ENCODE results near the gene ERMARD.

Gene ERMARD

DNA sequence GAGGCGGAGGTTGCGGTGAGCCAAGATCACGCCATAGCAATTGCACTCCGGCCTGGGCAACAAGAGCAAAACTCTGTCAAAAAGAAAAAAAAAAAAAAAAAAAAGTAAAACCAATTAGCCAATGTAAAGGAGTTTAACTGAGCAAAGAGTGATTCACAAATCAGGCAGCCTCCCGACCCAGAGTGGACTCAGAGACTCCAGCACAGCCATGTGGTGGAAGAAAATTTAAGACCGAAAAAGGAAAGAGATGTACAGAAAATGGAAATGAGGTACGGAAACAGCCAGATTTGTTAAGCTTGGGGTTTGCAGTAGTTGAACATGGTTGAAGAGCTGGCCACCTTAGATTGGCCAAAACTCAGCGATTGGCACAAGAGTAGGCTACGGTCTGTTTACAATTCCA, 51.4 kb downstream of the ERMARD start:
- no peak for DNase-seq (ENCODE audit: insufficient read length, low spot score)
- TF ChIP-seq, protein P1, sequence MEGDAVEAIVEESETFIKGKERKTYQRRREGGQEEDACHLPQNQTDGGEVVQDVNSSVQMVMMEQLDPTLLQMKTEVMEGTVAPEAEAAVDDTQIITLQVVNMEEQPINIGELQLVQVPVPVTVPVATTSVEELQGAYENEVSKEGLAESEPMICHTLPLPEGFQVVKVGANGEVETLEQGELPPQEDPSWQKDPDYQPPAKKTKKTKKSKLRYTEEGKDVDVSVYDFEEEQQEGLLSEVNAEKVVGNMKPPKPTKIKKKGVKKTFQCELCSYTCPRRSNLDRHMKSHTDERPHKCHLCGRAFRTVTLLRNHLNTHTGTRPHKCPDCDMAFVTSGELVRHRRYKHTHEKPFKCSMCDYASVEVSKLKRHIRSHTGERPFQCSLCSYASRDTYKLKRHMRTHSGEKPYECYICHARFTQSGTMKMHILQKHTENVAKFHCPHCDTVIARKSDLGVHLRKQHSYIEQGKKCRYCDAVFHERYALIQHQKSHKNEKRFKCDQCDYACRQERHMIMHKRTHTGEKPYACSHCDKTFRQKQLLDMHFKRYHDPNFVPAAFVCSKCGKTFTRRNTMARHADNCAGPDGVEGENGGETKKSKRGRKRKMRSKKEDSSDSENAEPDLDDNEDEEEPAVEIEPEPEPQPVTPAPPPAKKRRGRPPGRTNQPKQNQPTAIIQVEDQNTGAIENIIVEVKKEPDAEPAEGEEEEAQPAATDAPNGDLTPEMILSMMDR (IDR thresholded peaks at IDR 0.05; ENCODE audit: insufficient read depth, missing control alignments), result no peak
- FAIRE-seq, result no peak

DNA sequence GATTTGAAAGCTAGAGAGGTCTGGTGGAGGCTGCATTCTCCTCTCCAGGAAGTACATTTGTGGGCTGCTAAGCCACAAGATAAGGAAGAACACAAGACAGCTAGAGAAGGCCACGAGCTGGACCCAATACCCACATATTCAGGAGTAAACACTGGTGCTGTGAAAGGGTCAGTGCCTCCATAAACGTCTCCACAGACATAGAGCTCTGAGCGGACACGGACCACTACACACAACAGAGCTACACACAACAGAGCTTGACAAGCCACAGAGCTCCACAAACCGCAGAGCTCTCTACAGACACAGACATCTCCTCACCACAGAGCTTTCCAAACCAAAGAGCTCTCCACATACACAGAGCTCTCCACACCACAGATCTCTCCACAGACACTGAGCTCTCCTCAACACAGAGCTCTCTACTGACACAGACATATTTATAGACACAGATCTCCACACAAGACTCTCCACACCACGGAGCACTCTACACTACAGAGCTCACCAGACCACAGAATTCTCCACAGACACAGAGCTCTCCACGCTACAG, 51.9 kb downstream of the ERMARD start:
- TF ChIP-seq, protein P1 (IDR thresholded peaks at IDR 0.05; ENCODE audit: insufficient read depth, missing control alignments), result no peak
- FAIRE-seq (no peak), DNase-seq (ENCODE audit: insufficient read length, low spot score) (no peak)

GRCh38 chr6:169803816-169804340, 52.5 kb downstream of the ERMARD start:
- TF ChIP-seq, protein P1 (IDR thresholded peaks at IDR 0.05; ENCODE audit: insufficient read depth, missing control alignments), result no peak
- FAIRE-seq, result no peak
- DNase-seq (ENCODE audit: insufficient read length, low spot score), result no peak

GRCh38 chr6:169804427-169804826, 53.0 kb downstream of the ERMARD start:
- no peak for FAIRE-seq
- TF ChIP-seq, protein P1 (IDR thresholded peaks at IDR 0.05; ENCODE audit: insufficient read depth, missing control alignments), result no peak

DNA sequence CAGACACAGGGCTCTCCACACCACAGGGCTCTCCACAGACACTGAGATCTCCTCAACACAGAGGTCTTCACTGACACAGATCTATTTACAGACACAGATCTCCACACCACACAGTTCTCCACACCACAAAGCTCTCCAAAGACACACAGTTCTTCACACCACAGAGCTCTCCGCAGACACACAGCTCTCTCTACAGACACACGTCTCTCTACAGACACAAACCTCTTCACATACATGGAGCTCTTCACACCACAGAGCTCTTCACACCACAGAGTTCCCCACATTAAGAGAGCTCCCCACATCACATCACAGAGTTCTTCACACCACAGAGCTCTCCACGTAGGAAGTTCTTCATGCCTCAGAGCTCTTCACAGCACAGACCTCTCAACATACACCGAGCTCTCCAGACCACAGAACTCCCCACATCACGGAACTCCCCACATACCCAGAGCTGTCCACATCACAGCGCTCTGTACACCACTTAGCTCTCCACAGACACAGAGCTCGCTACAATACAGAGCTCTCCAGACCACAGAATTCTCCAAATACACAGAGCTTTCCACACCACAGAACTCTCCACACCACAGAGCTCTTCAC, 53.9 kb downstream of the ERMARD start:
- TF ChIP-seq, protein P1 (IDR thresholded peaks at IDR 0.05; ENCODE audit: insufficient read depth, missing control alignments), result no peak
- FAIRE-seq, result no peak
- no peak for DNase-seq (ENCODE audit: insufficient read length, low spot score)

More at GRCh38 chr6:169804427-169804826, 53.0 kb downstream of the ERMARD start:
- DNase-seq (ENCODE audit: insufficient read length, low spot score), result no peak

GRCh38 chr6:169806701-169807100, 55.3 kb downstream of the ERMARD start:
- no peak for FAIRE-seq
- TF ChIP-seq, protein P1 (IDR thresholded peaks at IDR 0.05; ENCODE audit: insufficient read depth, missing control alignments), result no peak
- no peak for DNase-seq (ENCODE audit: insufficient read length, low spot score)

DNA sequence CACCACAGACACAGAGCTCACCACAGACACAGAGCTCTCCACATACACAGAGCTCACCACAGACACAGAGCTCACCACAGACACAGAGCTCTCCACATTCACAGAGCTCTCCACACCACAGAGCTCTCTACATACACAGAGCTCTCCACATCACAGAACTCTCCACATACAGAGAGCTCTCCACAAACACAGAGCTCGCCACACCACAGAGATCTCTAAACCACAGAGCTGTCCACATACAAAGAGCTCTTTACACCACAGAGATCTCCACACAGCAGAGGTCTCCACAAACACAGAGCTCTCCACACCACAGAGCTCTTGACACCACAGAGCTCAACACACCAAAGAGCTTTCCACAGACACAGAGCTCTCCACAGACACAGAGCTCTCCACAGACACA, 55.8 kb downstream of the ERMARD start:
- DNase-seq (ENCODE audit: insufficient read length, low spot score) (no peak), FAIRE-seq (no peak)
- TF ChIP-seq, protein P1 (IDR thresholded peaks at IDR 0.05; ENCODE audit: insufficient read depth, missing control alignments), result no peak

Data from D721Med (cell line).